DMS79 (cell line): Measurements from ENCODE around the gene UBQLNL.

ENCODE experiments used
- DNase-seq: peaks from one replicate; lab custom pipeline; 2025; lab: John Stamatoyannopoulos, UW

The UBQLNL gene

GRCh38 chr11:5516599-5516998, at the start of gene UBQLNL:
TSS of gene UBQLNL (minus strand) at chr11:5516699. CDS start at chr11:5516441, 258 bp downstream.
- DNase-seq = no peak

- no peak for DNase-seq
These were observed 47.9 kb upstream of the UBQLNL start for GRCh38 chr11:5564259-5565019.

GRCh38 chr11:5557751-5558150, 41.3 kb upstream of the UBQLNL start:
- DNase-seq = no peak

DNA sequence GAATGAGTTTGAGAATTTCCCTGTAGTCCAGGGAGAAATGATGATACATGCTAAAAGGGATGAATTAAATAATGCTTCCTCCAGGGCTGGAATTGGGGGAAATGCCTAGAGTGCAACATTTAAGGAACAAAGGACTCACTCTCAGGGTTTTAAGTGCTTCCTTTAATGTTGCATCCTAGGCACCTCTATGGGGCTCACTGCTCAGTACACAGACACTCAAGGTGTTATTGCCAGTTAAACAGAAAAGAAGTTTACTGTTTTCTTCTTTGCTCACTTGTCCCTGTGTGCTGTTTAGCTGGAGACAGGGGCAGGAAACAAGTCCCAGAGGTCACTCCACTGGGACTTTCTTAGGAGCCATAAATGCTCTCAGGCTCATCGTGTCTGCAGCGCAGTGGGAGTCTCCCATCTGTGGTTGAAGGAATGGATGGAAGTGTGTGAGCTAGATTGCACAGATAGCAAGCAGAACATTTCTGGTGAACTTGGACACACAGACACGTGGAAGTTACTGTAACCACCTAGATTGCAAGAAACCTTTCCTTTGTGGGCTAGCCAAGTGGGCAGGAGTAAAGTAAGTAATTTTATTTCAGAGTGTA, 40.2 kb upstream of the UBQLNL start:
- no peak for DNase-seq

- DNase-seq = no peak
These were observed 36.8 kb upstream of the UBQLNL start for GRCh38 chr11:5553343-5553742.

DNA sequence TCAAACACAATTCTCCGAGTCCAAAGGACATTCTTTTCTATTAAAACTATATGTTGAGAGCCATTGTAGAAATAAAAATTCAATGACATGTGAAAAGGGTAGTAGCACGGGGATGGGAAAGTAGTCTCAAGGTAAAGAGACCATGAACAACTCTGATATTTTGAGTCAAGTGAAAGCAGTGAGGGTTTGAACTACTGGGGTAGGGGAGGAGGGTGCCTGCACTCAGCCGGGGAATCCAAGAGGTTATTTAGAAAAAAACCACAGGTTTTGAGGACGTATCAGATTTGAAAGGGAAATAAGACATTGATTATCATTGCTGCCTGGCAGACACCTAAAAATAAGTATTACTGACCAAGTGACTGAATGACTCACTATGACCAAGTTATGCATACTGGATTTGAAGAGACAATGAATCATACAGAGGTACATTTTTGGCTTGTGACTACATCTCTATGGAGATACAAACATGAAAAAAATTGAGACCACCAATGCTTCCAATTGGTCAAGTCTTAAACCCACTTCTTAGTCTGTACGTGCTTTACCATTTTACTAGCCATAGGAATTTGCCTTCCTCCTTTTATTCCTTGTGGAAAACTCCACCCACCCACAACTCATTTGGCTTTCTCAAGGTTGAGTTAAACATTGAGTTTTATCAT, 34.1 kb upstream of the UBQLNL start:
- DNase-seq = no peak

DNA sequence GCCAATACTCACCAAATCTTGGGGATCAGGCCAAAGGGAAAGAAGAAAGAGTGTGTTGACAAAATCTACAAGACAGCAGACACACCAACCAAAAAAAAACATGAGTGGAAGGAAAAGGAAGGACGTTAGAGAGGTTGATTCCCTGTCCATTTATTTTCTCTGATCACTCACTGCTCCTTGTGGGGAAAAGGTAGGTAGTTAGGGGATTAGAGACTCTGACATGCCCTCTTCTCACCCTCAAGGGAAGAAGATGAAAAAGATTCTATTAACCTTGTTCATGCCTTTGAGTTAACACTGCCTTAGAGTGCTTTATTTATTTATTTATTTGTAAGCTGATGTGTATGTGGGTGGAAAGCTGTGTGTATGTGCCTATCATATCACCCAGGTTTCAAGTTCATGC, 31.9 kb upstream of the UBQLNL start, which contains the start of gene OR52H1:
OR52H1 (minus strand) TSS at position 101 of the 400 bp plus-strand sequence. CDS start 3,035 bp downstream, outside the sequence.
- DNase-seq = no peak

DNA sequence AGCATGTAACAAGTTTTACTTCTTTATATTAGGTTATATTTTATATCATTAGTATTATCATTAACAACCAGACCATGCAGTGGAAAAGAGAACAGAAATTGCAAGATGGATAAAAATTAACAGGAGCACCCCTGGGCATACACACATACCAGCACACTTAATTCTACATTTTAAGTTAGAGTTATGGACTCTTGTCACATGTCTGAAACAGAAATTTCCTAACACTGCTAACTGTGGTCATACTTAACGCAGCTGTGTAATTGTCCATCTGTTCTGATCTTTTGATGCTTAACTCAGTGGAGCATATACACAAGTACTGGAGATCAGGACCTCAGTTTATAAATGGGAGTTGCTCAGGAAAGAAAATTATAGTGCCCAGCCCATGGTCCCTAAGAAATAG, 31.5 kb upstream of the UBQLNL start:
- no peak for DNase-seq

DNA sequence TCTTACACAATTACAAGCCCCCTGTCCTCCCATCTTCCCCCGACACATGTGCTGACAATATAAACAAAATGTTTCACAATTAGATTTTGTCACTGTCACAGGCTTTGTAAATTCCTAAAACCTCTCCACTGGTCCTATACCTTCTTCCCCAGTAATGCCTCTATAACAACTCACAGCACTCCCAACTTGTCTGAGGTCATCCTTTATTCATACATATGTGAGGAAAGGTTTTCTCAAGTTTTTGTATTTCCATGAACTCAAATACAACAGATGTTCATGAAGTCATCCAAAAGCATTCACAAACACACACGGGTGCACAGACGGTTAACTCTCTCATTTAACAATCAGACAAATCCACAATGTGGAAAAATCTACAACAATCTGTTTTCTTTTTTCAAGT, 30.0 kb upstream of the UBQLNL start:
- DNase-seq = no peak

DNA sequence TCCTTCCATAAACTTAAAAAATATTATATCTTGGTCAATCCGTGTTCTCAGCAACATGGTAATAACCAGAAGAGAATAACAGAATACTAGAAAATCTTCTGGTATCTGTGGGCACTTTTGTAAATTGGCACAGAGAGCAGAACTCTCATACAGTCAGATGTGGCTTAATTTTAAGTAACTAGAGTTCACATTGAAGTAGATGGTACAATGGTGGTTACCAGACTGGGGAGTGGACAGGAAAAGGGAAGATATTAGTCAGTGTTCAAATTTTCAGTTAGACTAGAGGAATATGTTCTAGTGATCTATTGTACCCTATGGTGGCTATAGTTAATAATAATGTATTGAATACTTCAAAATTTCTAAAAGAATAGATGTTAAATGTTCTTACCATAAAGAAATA, 24.9 kb upstream of the UBQLNL start:
- DNase-seq = no peak

GRCh38 chr11:5536482-5536881, 20.0 kb upstream of the UBQLNL start:
- DNase-seq = no peak

- no peak for DNase-seq
These were observed 17.5 kb upstream of the UBQLNL start for GRCh38 chr11:5534046-5534445.

GRCh38 chr11:5531053-5531831, 14.7 kb upstream of the UBQLNL start:
- no peak for DNase-seq

DNA sequence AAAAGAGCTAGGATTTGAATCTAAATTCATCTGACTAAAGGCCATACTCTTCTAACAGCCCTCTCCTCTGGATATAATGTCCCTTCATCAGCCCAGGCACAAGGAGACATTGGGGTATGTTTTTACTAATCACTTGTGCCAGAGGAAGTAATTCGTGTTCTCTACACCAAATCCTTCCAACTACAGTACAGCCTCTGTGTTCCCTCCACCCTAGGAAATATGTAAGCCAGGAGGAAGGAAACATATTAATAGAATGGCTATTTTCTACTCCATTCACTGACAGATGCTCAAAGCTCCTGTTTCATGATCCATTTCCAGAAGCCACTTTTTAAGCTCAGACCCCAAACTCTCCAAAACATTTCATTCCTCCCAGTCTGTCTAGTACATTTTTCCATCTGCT, 12.0 kb upstream of the UBQLNL start:
- no peak for DNase-seq

DNA sequence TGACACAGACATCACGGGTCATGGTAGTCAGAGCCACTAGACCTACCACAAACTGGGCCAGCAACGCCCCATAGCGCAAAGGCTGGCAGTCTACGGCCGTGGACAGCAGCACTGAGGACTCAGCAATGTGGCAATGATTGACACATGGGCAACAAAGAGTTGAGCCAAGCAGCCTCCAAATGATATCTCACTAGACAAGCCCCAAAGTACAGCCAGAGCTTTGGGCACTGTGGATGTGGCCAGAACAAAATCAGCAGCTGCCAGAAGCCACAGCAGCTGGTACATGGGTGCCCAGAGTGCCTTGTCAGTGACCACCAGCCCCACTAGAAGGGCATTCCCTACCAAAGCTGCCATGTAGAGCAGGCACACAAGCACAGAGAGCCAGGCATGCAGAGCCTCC, 11.2 kb upstream of the UBQLNL start:
- DNase-seq = no peak

DNA sequence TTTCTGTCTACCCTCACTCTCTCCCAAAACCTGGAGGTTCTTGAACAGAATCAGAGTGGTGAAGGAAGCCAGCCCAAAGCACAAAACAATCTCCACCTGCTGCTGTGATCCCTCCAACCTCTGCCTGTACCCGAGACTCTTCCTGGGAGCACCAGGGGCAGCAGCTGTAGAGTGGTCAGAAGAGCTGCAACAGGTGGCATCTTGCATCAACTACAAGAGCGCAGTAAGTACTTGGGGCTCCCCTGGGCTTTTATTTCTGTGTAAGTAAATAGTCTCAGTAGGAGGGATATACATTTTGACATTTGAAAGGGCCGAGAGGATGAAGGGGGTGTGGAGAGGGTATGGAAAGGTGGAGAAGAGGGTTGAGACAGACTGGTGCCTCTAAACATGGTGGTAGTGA, 8.3 kb upstream of the UBQLNL start:
- no peak for DNase-seq

GRCh38 chr11:5522308-5522707, 5.8 kb upstream of the UBQLNL start:
- no peak for DNase-seq

GRCh38 chr11:5521540-5521939, 5.0 kb upstream of the UBQLNL start:
- DNase-seq = no peak

DNA sequence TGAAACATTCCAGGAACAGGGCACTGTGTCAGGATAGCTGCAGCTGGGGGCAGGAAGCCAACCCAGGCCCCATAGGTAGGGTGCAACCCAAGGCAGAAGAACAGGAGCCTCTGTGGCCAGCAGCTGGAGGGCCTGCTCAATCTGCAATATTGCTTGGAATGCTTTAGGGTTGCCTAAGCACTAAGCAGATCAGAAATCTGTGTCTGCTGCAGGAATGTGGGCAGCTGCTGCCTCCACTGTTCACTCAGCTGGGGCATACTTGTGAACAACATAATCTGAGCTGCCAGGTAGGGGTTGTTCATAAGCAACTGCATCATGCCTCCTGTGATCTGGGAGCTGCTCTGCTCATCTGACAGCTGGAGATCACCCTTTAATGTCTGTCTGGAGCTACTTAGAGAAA, 1.7 kb downstream of the UBQLNL start:
- no peak for DNase-seq

- DNase-seq = no peak
These were observed 6.7 kb downstream of the UBQLNL start, which contains the start of gene UBQLN3 for GRCh38 chr11:5509803-5510202. TSS of gene UBQLN3 (minus strand) at chr11:5509957. CDS start at chr11:5509558, 399 bp downstream.

DNA sequence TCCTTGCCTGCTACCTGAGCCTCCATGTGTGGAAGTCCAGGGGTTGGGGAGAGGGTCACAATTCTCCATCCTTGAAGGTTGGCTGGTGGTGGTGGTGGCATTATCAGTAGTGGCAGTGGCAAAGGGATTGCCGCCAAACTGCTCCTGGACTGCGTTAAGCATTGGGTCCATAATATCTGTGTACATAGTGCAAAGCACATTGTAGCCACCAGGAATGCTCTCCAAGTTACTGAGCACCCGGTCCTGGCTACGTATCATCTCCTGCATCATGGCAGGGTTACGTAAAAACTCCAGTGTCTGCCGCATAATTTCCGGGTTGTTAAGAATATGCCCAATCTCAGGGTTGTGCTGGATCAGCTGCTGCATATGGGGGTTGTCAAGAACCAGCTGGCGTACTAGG, 7.9 kb downstream of the UBQLNL start:
- no peak for DNase-seq

DNA sequence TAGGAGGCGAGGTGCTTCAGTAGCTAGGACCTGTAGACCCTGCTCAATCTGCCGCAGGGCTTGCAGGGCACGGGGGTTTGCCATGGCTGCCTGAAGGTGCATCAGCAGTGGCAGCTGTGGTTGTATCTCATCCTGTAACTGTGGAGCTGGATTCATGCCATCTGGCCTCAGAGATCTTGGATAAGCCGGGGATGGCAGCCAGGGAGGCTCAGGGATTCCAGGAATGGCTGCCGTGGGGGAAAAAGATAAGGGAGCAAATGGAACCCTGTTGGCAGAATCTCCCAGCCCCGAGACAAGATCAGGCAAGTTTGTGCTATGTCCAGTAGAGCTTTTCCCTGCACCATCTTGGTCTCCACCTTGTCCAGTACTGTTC, 8.6 kb downstream of the UBQLNL start:
- DNase-seq = no peak
